Measurements from ENCODE around the gene FLCN.

FLCN gene

GRCh38 chr17:17189559-17189958 is 47.4 kb downstream of the FLCN start:
- Histone ChIP-seq H3K27me3 (ENCODE audit: insufficient read depth, poor library complexity, severe bottlenecking) (no peaks in the 10 kb centered on the region), H3K27ac (replicated peaks) (no peak overlapping the region), H3K4me3 (replicated peaks; ENCODE audit: insufficient read depth, low read length) (no peak overlapping the region)
- TF ChIP-seq GABPA (IDR thresholded peaks at IDR 0.05; ENCODE audit: low read depth) (no peak), SPI1 (IDR thresholded peaks at IDR 0.05; ENCODE audit: borderline replicate concordance, low read depth) (no peak), CTCF (IDR thresholded peaks at IDR 0.05; ENCODE audit: insufficient read depth, low read length) (no peak), POLR2AphosphoS5 (IDR thresholded peaks at IDR 0.05; ENCODE audit: low read depth) (no peak)
- TF ChIP-seq, protein P1, sequence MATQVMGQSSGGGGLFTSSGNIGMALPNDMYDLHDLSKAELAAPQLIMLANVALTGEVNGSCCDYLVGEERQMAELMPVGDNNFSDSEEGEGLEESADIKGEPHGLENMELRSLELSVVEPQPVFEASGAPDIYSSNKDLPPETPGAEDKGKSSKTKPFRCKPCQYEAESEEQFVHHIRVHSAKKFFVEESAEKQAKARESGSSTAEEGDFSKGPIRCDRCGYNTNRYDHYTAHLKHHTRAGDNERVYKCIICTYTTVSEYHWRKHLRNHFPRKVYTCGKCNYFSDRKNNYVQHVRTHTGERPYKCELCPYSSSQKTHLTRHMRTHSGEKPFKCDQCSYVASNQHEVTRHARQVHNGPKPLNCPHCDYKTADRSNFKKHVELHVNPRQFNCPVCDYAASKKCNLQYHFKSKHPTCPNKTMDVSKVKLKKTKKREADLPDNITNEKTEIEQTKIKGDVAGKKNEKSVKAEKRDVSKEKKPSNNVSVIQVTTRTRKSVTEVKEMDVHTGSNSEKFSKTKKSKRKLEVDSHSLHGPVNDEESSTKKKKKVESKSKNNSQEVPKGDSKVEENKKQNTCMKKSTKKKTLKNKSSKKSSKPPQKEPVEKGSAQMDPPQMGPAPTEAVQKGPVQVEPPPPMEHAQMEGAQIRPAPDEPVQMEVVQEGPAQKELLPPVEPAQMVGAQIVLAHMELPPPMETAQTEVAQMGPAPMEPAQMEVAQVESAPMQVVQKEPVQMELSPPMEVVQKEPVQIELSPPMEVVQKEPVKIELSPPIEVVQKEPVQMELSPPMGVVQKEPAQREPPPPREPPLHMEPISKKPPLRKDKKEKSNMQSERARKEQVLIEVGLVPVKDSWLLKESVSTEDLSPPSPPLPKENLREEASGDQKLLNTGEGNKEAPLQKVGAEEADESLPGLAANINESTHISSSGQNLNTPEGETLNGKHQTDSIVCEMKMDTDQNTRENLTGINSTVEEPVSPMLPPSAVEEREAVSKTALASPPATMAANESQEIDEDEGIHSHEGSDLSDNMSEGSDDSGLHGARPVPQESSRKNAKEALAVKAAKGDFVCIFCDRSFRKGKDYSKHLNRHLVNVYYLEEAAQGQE (IDR thresholded peaks at IDR 0.05; ENCODE audit: insufficient replicate concordance, low read depth), result no peak
- DNase-seq (ENCODE audit: low read depth in 1 of 2, low spot score in 1 of 2), result no peak

- TF ChIP-seq SPI1 (IDR thresholded peaks at IDR 0.05; ENCODE audit: borderline replicate concordance, low read depth), result no peak
- TF ChIP-seq, protein P1 (IDR thresholded peaks at IDR 0.05; ENCODE audit: insufficient replicate concordance, low read depth), result no peak
- TF ChIP-seq GABPA (IDR thresholded peaks at IDR 0.05; ENCODE audit: low read depth), result no peak
- no peak for TF ChIP-seq CTCF (IDR thresholded peaks at IDR 0.05; ENCODE audit: insufficient read depth, low read length)
- TF ChIP-seq POLR2AphosphoS5 (IDR thresholded peaks at IDR 0.05; ENCODE audit: low read depth), result no peak
- no peak overlapping the region for H3K4me3 ChIP-seq (replicated peaks; ENCODE audit: insufficient read depth, low read length)
- no peak overlapping the region for H3K27ac ChIP-seq (replicated peaks)
- H3K27me3 ChIP-seq (ENCODE audit: insufficient read depth, poor library complexity, severe bottlenecking), result no peaks in the 10 kb centered on the region
- DNase-seq (ENCODE audit: low read depth in 1 of 2, low spot score in 1 of 2), result no peak
These were observed 48.4 kb downstream of the FLCN start for GRCh38 chr17:17188586-17188985.

DNA sequence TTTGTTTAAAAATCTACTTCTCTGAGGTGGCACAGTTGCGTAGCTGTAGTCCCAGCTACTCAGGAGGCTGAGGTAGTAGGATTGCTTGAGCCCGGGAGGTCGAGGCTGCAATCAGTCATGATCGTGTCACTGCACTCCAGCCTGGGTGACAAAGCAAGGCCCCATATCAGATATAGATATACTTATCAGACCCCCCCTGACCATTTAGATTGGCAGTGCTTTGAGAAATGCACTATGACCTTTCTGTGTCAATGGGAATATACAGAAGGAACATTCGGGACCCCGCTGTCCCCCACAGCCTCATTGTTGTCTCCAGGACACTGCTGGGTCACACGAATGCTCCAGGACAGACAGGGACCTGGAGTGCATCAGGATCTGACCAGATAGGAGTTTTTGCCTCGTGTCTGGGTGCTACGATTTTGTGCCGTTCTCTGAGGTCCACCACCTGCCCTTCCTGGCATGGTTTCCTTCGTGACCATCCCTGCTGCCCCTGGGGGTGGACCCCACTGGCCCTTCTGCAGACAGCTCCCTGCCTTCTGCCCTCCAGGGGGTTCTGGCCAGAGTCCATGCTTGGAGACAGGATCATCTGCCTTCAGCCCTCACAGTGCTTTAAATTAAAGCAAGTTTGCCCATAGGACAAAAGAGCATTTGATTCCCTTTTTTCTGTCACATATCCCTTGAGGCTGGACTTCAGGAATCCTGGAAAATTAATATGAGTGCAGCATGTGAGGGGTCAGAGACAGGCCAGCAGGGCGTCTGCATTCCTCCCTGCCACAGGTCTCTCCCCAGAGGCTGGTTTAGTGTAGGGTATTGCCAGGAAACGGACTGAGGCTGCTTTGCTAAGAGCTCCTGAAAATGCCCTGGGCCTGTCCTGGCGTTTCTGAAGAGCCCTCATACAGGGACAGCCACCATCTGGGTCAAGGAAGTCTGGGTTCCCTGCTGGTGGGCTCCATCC is 50.1 kb downstream of the FLCN start:
- no peaks in the 10 kb centered on the region for H3K27me3 ChIP-seq (ENCODE audit: insufficient read depth, poor library complexity, severe bottlenecking)
- H3K27ac ChIP-seq (replicated peaks), result no peak overlapping the region
- no peak for DNase-seq (ENCODE audit: low read depth in 1 of 2, low spot score in 1 of 2)
- no peak overlapping the region for H3K4me3 ChIP-seq (replicated peaks; ENCODE audit: insufficient read depth, low read length)
- TF ChIP-seq CTCF (IDR thresholded peaks at IDR 0.05; ENCODE audit: insufficient read depth, low read length) (no peak), GABPA (IDR thresholded peaks at IDR 0.05; ENCODE audit: low read depth) (no peak), POLR2AphosphoS5 (IDR thresholded peaks at IDR 0.05; ENCODE audit: low read depth) (no peak), SPI1 (IDR thresholded peaks at IDR 0.05; ENCODE audit: borderline replicate concordance, low read depth) (no peak)
- TF ChIP-seq, protein P1 (IDR thresholded peaks at IDR 0.05; ENCODE audit: insufficient replicate concordance, low read depth), result no peak
